Psoas muscle (tissue), 8 donors: Measurements from ENCODE around the gene TPR. TPM values are rescaled to one million over a fixed set of nuclear protein-coding genes. Genes with fewer than 3 reads are reported as not detected.

Experiments
- ATAC-seq, 4 donors: fragments of 200-7000 bp; cut with Tn5 transposase; one replicate each; pipeline ENCODE4 v1.9.1; 2020; ENCODE audit warnings: moderate library complexity in 3 of 4, mild to moderate bottlenecking in 2 of 4
- DNase-seq, 2 donors: peaks; one replicate each; pipeline ENCODE4 v3.0.0-alpha.2; 2020
- H3K27ac ChIP-seq: fragments of 200-600 bp; one replicate; pipeline ENCODE4 v1.8.0; 2022
- H3K27me3 ChIP-seq, 3 donors: fragments of 200-600 bp in 1 of 3; one replicate each; pipeline versions ENCODE4 v1.6.1 to v1.8.0; 2013 to 2022; ENCODE audit warnings: low read length in 2 of 3, mild to moderate bottlenecking in 2 of 3, moderate library complexity in 1 of 3; ENCODE audit not compliant: insufficient read depth in 3 of 3
- H3K36me3 ChIP-seq, 2 donors: fragments of 200-600 bp in 1 of 2; one replicate each; pipeline versions ENCODE4 v1.6.1 to v1.8.0; 2013 to 2022; ENCODE audit warnings: low read depth in 1 of 2, mild to moderate bottlenecking in 1 of 2, moderate library complexity in 1 of 2; ENCODE audit not compliant: insufficient read depth in 1 of 2
- H3K4me1 ChIP-seq: fragments of 200-600 bp; one replicate; pipeline ENCODE4 v1.8.0; 2022
- H3K4me3 ChIP-seq: fragments of 200-600 bp; one replicate; pipeline ENCODE4 v1.8.0; 2022; ENCODE audit warnings: mild to moderate bottlenecking
- H3K9me3 ChIP-seq: fragments of 200-600 bp; one replicate; pipeline ENCODE4 v1.8.0; 2022
- WGBS, 3 donors: extraction: QIAGEN DNeasy Blood & Tissue Kit; methylation state at CpG; one replicate each; pipeline versions ENCODE4 v1.1.6 to v1.1.7; 2013; 5-methylcytosine and 5-hydroxymethylcytosine counted together
- intact Hi-C, 2 donors: fragments of 100-400 bp; cut with DNase I; formaldehyde crosslinking; loops; one replicate each; pipeline versions ENCODE4 v1.11.0 to v1.14.2; 2022
- polyA plus RNA-seq, 3 donors: library from polyadenylated mRNA; stranded (reverse); fragments of 200-250 nt; gene quantifications; one replicate each; pipeline ENCODE4 v1.2.3, GENCODE V29; 2013
- total RNA-seq, 4 donors: library from RNA; stranded (reverse); fragmentation: NEBNext Ultra II Directional in 2 of 4; extraction: Animal tissue kit (Norgen Biotek cat#: 25700) in 2 of 4; gene quantifications; one replicate each; pipeline versions ENCODE4 v1.2.1 to v1.2.4, GENCODE V29; 2021 to 2023
- TF ChIP-seq, protein P1 (sequence below): fragments of 200-600 bp; IDR thresholded peaks from one replicate; pipeline ENCODE4 v1.8.0; 2022; ENCODE audit warnings: antibody characterized with exemption
- donor health status: healthy with polysubstance abuse.
- donor health status: DM: no; HTN: no; CAD: no; lungs with moderate emphysema.
- donor health status: Bipolar disorder and iron deficiency.
- donor health status: healthy.
- donor health status: DM: yes; HTN: yes; CAD: no.
- donor health status: DM: no; HTN: no; CAD: no.
- donor health status: DM: no; HTN: no; CAD: no.
- donor health status: DM: yes; HTN: yes; CAD: no.

The TPR gene
- total and polyA plus RNA-seq, 7 donors, result 17.8 to 61.8 (median 48.0) TPM

DNA sequence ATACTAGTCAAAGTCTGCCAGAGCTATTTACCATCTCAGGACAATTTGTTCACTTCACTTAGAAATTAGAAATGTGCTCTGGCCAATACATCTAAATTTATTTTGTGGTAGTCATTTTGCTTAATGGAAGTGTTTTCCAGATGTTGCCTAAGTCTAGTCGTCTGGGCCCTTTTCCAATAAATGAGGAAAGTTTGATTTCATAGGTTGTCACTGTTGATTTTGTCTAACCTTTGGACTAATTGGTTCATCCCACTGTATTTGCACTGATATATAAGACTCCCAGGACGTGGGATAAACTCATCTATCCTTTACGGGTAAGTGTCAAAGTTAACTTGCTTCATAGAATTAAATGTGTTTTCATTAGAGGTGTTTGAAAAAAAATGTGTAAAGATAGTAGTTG, 79.1 kb downstream of the TPR start, which contains the start of gene PRG4:
Gene PRG4, plus strand, starts transcription at position 300 of the 400 bp plus-strand sequence.
- WGBS, 3 donors, result 35 to 42% (median 41%) methylated on average over 3 of the region's 3 CpGs
- TF ChIP-seq, protein P1, sequence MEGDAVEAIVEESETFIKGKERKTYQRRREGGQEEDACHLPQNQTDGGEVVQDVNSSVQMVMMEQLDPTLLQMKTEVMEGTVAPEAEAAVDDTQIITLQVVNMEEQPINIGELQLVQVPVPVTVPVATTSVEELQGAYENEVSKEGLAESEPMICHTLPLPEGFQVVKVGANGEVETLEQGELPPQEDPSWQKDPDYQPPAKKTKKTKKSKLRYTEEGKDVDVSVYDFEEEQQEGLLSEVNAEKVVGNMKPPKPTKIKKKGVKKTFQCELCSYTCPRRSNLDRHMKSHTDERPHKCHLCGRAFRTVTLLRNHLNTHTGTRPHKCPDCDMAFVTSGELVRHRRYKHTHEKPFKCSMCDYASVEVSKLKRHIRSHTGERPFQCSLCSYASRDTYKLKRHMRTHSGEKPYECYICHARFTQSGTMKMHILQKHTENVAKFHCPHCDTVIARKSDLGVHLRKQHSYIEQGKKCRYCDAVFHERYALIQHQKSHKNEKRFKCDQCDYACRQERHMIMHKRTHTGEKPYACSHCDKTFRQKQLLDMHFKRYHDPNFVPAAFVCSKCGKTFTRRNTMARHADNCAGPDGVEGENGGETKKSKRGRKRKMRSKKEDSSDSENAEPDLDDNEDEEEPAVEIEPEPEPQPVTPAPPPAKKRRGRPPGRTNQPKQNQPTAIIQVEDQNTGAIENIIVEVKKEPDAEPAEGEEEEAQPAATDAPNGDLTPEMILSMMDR, result no peak
- ATAC-seq, result no peak
- H3K9me3 ChIP-seq, result no peaks in the 10 kb centered on the region
- DNase-seq, result no peak
- no peak within 1 kb of the TSS for H3K27ac ChIP-seq
- no peaks in the 10 kb centered on the region for H3K4me1 ChIP-seq
- H3K4me3 ChIP-seq, result no peak within 1 kb of the TSS
- intact Hi-C loops, result no loop called here
- peaks cover 0 to 3% (median 0%) of the 10 kb centered on the region in 3 donors for H3K27me3 ChIP-seq
- no peaks in the 10 kb centered on the region for H3K36me3 ChIP-seq

DNA sequence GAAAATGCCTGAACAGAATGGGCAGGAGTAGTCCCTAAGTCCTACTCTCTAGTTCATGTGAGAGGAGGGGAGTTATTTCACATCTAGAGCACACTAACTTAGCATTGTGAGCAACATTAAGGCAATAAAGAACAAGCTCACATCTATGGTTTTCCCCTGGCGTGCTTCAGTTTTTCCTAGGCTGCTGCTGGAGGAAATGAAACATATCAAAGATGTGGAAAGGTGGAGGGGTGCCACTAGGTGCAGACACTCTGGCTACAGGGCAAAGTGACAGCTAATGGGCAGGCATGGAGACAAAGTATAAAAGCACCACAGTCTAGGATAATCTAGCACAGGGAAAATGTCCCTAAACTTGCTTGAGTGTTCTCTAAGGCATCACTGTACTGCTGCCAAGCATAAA, 82.2 kb downstream of the TPR start:
- no peaks in the 10 kb centered on the region for H3K36me3 ChIP-seq
- WGBS, 3 donors, result 66 to 77% (median 70%) methylated on average over 1 of the region's 1 CpG
- no peaks in the 10 kb centered on the region for H3K4me1 ChIP-seq
- intact Hi-C loops, result no loop called here
- H3K9me3 ChIP-seq, result no peaks in the 10 kb centered on the region
- TF ChIP-seq, protein P1, result no peak
- no peak for ATAC-seq
- H3K4me3 ChIP-seq, result no peak overlapping the region
- no peak overlapping the region for H3K27ac ChIP-seq
- DNase-seq, result no peak
- H3K27me3 ChIP-seq, result no peaks in the 10 kb centered on the region

DNA sequence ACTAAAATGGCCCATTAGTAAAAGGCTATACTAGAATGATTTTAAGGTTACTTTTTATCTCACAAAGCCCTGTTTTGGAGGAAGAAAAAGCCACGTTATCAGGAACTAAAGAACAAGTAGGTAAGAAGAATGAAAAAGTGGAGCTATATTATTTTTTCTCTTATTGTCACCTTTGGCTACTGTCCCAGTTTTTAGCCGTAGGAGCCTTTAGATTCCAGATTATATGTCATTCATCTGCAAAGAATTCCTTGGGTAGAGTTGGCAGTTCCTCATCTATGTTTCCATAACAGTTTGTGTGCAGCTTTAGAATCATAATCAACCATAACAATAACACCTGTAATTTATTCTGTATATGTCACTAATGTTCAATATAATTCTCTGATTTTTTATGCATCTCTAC, 83.8 kb downstream of the TPR start:
- WGBS, 3 donors, result 52 to 60% (median 58%) methylated on average over 2 of the region's 2 CpGs
- intact Hi-C loops, result no loop called here
- ATAC-seq, result no peak

DNA sequence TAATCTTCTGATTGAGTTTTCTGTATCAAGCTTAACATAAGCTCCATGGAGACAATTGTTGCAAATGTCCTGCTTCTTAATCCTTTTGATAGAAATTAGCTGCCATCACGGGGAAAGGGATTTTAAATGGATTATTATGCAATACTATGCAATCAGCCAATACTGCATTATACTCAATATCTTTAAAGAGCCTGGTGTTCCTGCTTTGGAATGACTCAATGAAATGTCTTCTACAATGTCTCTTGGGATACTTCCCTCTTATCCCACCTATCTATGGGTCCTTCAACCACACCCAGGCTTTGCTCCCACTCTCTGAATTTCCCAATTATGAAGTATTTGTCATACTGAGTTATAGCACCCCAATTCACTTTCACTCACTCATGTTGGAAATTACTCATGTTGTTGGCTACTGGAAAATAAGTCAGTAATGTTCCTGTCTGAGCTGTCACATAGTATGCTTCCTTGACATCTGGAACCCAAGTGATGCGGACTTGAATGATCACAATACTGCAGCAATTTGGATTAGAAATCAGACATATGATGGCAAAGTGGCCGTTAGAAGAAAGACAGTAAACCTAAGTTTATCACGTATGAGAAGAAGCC, 85.0 kb downstream of the TPR start:
- intact Hi-C loops, result no loop called here
- Histone ChIP-seq H3K27me3 (no peaks in the 10 kb centered on the region), H3K9me3 (no peaks in the 10 kb centered on the region), H3K36me3 (no peaks in the 10 kb centered on the region), H3K27ac (no peak overlapping the region), H3K4me3 (no peak overlapping the region), H3K4me1 (no peaks in the 10 kb centered on the region)
- ATAC-seq (no peak), DNase-seq (no peak)
- TF ChIP-seq, protein P1, result no peak
- 80 to 86% (median 85%) methylated on average over 4 of the region's 4 CpGs for WGBS, 3 donors

More for the DNA sequence above, 83.8 kb downstream of the TPR start:
- no peak for DNase-seq
- TF ChIP-seq, protein P1, result no peak
- H3K36me3 ChIP-seq, result no peaks in the 10 kb centered on the region
- H3K9me3 ChIP-seq, result no peaks in the 10 kb centered on the region
- H3K4me3 ChIP-seq, result no peak overlapping the region
- H3K27ac ChIP-seq, result no peak overlapping the region
- H3K27me3 ChIP-seq, result no peaks in the 10 kb centered on the region
- H3K4me1 ChIP-seq, result no peaks in the 10 kb centered on the region
